ENCODE measurements around the gene PIGU.

Gene PIGU

GRCh38 chr20:34512266-34512954 lies 164.5 kb downstream of the PIGU start:
- no peak for DNase-seq (ENCODE audit: low spot score)

- no peak for DNase-seq (ENCODE audit: low spot score)
Measured at GRCh38 chr20:34511891-34512265, 165.0 kb downstream of the PIGU start.

DNA sequence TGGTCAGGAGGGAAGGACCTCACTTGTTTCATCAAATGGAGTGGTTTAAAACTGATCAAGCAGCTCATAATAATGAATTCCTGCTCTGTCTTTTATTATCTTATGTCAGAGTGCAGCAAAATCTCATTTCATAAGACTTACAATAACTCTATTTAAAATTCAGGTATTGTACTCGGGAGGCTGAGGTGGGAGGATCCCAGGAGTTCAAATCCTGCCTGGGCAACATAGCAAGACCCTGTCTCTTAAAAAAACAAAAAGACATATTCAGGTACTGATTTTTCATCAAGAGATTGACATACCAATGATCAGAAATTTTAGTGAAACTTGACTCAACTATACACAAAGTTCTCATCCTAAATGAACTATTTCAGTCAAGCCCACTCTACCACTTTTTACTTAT lies 166.3 kb downstream of the PIGU start:
- DNase-seq (ENCODE audit: low spot score): no peak
